HepG2 (cell line): ENCODE data around the gene SMURF2. TPM values are rescaled to one million over a fixed set of nuclear protein-coding genes. Genes with fewer than 3 reads are reported as not detected.

Experiments
- ATF7-NPFF ChIP-seq: sonication (generic); formaldehyde crosslinking; IDR thresholded peaks from 2 replicates; pipeline ENCODE4 v1.8.1; 2023; ENCODE audit warnings: mild to moderate bottlenecking, low read depth, missing genetic modification reagents, moderate library complexity
- BCLAF1 ChIP-seq: fragments of 450-650 bp; IDR thresholded peaks from 2 replicates; pipeline ENCODE4 v1.6.1; 2017; ENCODE audit warnings: mild to moderate bottlenecking
- BHLHE40 ChIP-seq: IDR thresholded peaks from 2 replicates; pipeline ENCODE4 v1.6.1; 2011; ENCODE audit warnings: low read length, improper control_type of control experiment
- BRD4 ChIP-seq: sonication (generic); formaldehyde crosslinking; IDR thresholded peaks from 2 replicates; pipeline ENCODE4 v1.4.0; 2020; ENCODE audit warnings: missing genetic modification reagents
- DNMT3B ChIP-seq: conservative IDR thresholded peaks from 2 replicates; pipeline ENCODE4 v1.6.1; 2016; ENCODE audit warnings: missing biosample characterization, control low read depth
- IKZF1 ChIP-seq: fragments of 450-650 bp; IDR thresholded peaks from 2 replicates; pipeline ENCODE4 v1.7.1; 2016
- MLX ChIP-seq: IDR thresholded peaks from 2 replicates; pipeline ENCODE4 v1.6.1; 2016
- MXD4 ChIP-seq: IDR thresholded peaks from 2 replicates; pipeline ENCODE4 v1.6.1; 2016; ENCODE audit warnings: mild to moderate bottlenecking, missing biosample characterization, missing genetic modification reagents
- REPIN1 ChIP-seq: sonication (generic); formaldehyde crosslinking; IDR thresholded peaks from 2 replicates; pipeline ENCODE4 v1.8.0; 2022; ENCODE audit warnings: missing genetic modification reagents, low read depth, mild to moderate bottlenecking, borderline replicate concordance
- SNAPC5 ChIP-seq: sonication (generic); formaldehyde crosslinking; IDR thresholded peaks from 2 replicates; pipeline ENCODE4 v1.8.1; 2023; ENCODE audit warnings: mild to moderate bottlenecking, missing genetic modification reagents, borderline replicate concordance
- SUZ12 ChIP-seq: fragments of 150-350 bp; IDR thresholded peaks from 2 replicates; pipeline ENCODE4 v1.6.1; 2014; ENCODE audit warnings: low read depth, low read length
- USF2 ChIP-seq, 2 experiments: sonication (generic) in 1 of 2; formaldehyde crosslinking in 1 of 2; IDR thresholded peaks; 2 replicates each; pipeline versions ENCODE4 v1.5.1 to v1.6.1; 2011 to 2020; ENCODE audit warnings: borderline replicate concordance in 1 of 2, low read depth in 1 of 2, low read length in 1 of 2, mild to moderate bottlenecking in 1 of 2, missing genetic modification reagents in 1 of 2, moderate library complexity in 1 of 2
- ZBTB37 ChIP-seq: sonication (generic); formaldehyde crosslinking; IDR thresholded peaks from 2 replicates; pipeline ENCODE4 v1.4.0; 2020; ENCODE audit warnings: mild to moderate bottlenecking, missing genetic modification reagents
- ZBTB7B ChIP-seq: sonication (generic); formaldehyde crosslinking; IDR thresholded peaks from 2 replicates; pipeline ENCODE4 v1.4.0; 2020; ENCODE audit warnings: missing genetic modification reagents
- ZFY ChIP-seq: sonication (generic); formaldehyde crosslinking; IDR thresholded peaks from 2 replicates; pipeline ENCODE4 v1.4.0; 2020; ENCODE audit warnings: missing genetic modification reagents
- ZKSCAN5 ChIP-seq: sonication (generic); formaldehyde crosslinking; IDR thresholded peaks from 2 replicates; pipeline ENCODE4 v1.5.1; 2020; ENCODE audit warnings: mild to moderate bottlenecking, missing genetic modification reagents
- ZNF546 ChIP-seq: sonication (generic); formaldehyde crosslinking; conservative IDR thresholded peaks from 2 replicates; pipeline ENCODE4 v1.8.1; 2023; ENCODE audit warnings: mild to moderate bottlenecking, missing genetic modification reagents
- ZNF678 ChIP-seq: sonication (generic); formaldehyde crosslinking; IDR thresholded peaks from 2 replicates; pipeline ENCODE4 v1.4.0; 2020; ENCODE audit warnings: mild to moderate bottlenecking, missing genetic modification reagents
- ZNF788 ChIP-seq: sonication (generic); formaldehyde crosslinking; IDR thresholded peaks from 2 replicates; pipeline ENCODE4 v1.5.0; 2020; ENCODE audit warnings: mild to moderate bottlenecking, missing genetic modification reagents, borderline replicate concordance
- ZZZ3 ChIP-seq: sonication (generic); formaldehyde crosslinking; IDR thresholded peaks from 2 replicates; pipeline ENCODE4 v1.4.0; 2020; ENCODE audit warnings: missing genetic modification reagents, mild to moderate bottlenecking, borderline replicate concordance
- polyA plus RNA-seq, 8 experiments: library from polyadenylated mRNA; depleted of rRNA in 3 of 8; stranded (reverse) in 7 of 8; unstranded in 1 of 8; fragments of >200 nt; fragmentation: Illumina TruSeq in 4 of 8; extraction: Trizol in 4 of 8; gene quantifications; 2 replicates each; pipeline versions ENCODE4 v1.2.1 to v1.2.3, GENCODE V29; 2011 to 2016; ENCODE audit warnings: low read depth in 4 of 8, missing spikeins in 1 of 8, mixed read lengths in 1 of 8; ENCODE audit not compliant: insufficient read depth in 1 of 8
- total RNA-seq, 5 experiments: library from RNA; depleted of rRNA; stranded (reverse); fragments of >200 nt; fragmentation: Illumina TruSeq; extraction: Trizol; gene quantifications; 2 replicates each; pipeline ENCODE4 v1.2.3, GENCODE V29; 2016; ENCODE audit warnings: low read depth in 1 of 5

The SMURF2 gene
- total and polyA plus RNA-seq, 2 of the 13 experiments (the other 11 are each of a cell fraction or from before 2014, with no cell fraction given), result 14.9 to 24.3 TPM

GRCh38 chr17:64496786-64497564 lies 165.1 kb downstream of the SMURF2 start, which contains the start of gene POLG2 (continued):
- TF ChIP-seq ZNF788 (peak; percentile 83; the same call in 1 of the 2 replicates), MXD4 (CRISPR knock-in tag) (peak; percentile 93), IKZF1 (no peak), ZZZ3 (CRISPR knock-in tag) (peak; percentile 69; the same call in 1 of the 2 replicates), ZKSCAN5 (no peak; the same call in 1 of the 2 replicates), SNAPC5 (CRISPR knock-in tag) (peak; percentile 74; the same call in 1 of the 2 replicates), DNMT3B (CRISPR knock-in tag) (no peak), MLX (peak; percentile 9; the same call in 1 of the 2 replicates), ZBTB7B (0 out of 2 replicates have a peak, but pooled peaks have one; percentile 14), ZNF546 (CRISPR knock-in tag) (peak; percentile 95), ATF7-NPFF (peak; percentile 89), BRD4 (CRISPR knock-in tag) (peak; percentile 71), BCLAF1 (no peak), SUZ12 (peak; percentile 13; the same call in 1 of the 2 replicates), ZFY (CRISPR knock-in tag) (peak; percentile 71), USF2 (IDR thresholded peaks at IDR 0.05; ENCODE audit: low read depth, low read length) (peak; percentile 33; the same call in 1 of the 2 replicates), USF2 (CRISPR knock-in tag; IDR thresholded peaks at IDR 0.05; ENCODE audit: borderline replicate concordance) (peak; percentile 44; the same call in 1 of the 2 replicates), ZNF678 (CRISPR knock-in tag) (peak; percentile 25; the same call in 1 of the 2 replicates), ZBTB37 (CRISPR knock-in tag) (peak; percentile 51; the same call in 1 of the 2 replicates), BHLHE40 (peak; percentile 50), REPIN1 (CRISPR knock-in tag) (no peak; the same call in none of the 2 replicates)
